ENCODE results near the gene DEDD2.

DEDD2 gene

DNA sequence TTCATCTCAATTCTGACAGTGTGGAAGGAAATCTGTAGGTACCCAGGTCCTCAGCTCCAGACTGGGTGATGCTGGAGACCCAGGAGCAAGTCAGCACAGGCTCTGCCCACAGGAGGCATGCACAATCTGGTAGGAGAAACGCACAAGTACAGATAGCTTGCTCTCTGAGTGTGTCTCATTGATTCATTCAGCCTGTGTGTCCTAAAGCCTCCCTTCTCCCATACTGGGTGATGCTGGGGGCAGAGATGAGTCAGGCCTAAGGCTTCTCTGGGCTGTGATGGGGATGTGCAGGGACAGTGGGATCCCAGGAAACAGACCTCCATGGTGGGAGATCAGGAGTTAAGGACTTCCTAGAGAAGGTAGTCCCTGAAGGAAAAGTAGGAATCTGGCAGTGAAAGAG is 9.4 kb upstream of the DEDD2 start:
- no peak for DNase-seq

DNA sequence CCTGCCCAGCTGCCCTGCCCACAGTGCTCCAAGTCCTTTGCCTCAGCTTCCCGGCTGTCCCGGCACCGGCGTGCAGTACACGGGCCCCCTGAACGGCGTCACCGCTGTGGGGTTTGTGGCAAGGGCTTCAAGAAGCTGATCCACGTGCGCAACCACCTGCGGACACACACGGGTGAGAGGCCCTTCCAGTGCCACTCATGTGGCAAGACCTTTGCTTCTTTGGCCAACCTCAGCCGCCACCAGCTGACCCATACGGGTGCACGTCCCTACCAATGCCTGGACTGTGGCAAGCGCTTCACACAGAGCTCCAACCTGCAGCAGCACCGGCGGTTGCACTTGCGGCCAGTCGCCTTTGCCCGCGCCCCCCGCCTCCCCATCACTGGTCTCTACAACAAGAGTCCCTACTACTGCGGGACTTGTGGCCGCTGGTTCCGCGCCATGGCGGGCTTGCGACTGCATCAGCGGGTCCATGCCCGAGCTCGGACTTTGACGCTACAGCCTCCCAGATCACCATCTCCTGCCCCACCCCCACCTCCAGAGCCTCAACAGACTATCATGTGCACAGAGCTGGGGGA is 8.3 kb upstream of the DEDD2 start:
- no peak for DNase-seq

DNA sequence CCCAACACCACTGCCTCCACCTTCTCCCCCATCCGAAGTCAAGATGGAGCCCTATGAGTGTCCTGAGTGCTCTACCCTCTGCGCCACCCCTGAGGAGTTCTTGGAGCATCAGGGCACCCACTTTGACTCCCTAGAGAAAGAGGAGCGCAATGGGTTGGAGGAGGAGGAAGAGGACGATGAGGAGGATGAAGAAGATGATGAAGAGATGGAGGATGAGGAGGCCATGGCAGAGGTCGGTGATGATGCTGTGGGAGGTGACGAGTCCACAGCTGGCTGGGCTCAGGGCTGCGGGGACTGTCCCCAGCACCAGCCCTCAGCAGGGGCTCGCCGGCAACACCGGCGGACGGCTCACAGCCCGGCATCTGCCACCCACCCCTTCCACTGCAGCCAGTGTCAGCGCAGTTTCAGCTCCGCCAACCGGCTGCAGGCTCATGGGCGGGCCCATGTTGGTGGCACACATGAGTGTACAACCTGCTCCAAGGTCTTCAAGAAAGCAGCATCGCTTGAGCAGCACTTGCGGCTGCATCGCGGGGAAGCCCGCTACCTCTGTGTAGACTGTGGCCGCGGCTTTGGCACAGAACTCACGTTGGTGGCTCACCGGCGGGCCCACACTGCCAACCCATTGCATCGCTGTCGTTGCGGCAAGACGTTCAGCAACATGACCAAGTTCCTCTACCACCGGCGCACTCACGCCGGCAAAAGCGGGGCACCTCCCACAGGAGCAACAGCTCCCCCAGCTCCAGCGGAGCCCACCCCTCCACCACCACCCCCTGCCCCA is 7.7 kb upstream of the DEDD2 start:
- DNase-seq, result no peak

DNA sequence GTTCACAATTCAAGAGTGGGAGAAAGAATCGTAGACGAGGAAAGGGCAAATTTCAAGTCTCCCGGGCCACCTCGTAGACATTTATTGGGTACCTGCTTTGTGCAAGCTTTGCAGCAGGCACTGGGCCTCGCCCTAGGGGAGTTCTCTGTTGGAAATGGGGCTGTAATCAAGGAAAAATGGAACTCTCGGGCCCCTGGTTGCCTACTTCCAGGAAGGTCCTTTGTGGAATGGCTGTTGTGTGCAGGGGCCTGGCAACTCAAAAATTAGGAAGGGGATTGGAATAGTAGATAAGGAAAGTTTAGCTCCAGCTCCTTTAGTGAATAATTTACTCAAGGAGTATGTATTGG is 3.2 kb upstream of the DEDD2 start:
- no peak for DNase-seq

DNA sequence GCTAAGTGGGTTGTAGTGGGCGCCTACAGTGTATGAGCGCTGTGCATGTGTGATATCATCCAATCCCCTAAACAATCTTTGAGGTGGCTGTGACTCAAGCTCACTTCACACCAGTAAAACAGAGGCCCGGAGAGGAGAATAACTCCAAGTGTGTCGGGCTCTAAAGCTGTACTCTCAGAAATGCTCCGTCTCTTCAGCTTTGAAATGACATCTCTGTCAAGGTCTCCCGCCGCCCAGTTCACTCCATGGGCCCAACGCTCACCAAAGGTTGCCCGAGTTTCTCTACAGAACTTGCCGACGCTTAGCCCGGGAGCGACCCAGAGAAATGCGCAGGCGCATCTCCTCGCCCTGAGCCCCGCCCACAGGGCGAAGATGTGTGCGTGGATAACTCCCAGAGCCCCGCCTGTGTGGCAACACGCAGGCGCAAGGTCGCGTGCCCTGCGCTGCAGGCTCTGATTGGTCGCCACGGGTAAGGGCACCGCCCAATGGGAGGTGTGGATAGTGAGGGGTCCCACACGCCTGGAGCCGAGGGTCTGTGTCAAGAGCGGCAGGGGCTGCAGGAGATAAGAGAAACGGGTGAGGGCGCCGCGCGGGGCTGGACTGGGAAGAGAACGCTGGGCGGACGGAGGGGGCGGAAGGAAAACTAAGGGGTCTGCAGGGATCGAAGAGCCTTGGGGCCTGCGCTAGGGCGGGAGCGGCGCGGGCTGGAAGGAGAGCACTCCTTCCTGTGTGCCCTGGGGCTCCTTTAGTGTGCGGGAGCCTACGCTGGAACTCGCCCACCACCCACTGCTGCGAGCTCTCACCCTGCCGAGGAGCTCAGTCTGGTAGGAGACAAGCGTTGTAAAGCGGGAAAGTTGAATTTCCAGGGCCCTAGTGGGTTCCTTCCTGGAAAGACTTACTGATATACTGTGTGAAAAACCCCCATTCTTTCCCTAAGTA is 2.6 kb upstream of the DEDD2 start, which contains the start of gene ZNF526:
TSS of gene ZNF526 (plus strand) at position 501 of the 939 bp plus-strand sequence. CDS start 4,092 bp downstream, outside the sequence.
- peak; percentile 99 for DNase-seq

DNA sequence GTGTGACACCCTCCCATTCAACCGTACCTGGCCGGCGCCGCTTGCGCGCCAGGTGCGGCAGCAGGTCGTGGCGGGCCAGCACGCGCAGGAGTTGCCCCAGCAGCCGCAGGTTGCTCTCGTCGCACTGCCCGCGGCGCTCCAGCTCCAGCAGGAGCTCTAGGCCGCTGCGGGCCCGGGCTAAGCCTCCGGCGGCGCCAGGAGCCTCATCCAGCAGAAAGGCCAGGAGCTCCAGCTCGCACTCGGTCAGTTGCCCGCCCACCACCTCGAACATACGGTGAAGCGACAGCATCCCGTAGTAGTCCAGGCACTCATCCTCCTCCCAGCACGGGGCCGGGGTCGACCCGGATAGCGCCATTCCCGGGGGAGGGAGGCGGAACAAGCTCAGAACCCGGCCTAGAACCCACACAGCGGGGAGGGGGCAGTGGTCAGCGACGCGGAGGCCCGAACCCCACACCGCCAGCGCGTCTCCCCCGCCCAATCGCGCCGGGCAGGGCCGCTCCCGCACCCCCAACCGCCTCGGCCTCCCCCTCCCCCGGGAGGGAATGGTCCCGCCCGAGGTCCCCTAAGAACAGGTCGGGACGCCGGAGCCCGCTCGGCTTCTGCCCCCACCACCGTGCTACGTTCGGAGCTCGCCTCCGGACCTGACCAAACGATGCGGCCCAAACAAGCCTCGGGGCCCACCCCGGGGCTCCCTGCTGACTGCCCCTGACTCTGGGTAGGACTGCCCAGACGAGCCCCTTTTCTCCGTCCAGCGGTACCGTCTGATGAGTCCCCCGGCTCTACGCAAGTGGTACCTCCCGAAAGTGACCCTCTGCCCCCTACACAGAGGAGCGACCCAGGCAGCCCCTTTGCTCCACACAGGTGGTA is 591 bp downstream of the DEDD2 start:
- peak; percentile 40 for DNase-seq

DNA sequence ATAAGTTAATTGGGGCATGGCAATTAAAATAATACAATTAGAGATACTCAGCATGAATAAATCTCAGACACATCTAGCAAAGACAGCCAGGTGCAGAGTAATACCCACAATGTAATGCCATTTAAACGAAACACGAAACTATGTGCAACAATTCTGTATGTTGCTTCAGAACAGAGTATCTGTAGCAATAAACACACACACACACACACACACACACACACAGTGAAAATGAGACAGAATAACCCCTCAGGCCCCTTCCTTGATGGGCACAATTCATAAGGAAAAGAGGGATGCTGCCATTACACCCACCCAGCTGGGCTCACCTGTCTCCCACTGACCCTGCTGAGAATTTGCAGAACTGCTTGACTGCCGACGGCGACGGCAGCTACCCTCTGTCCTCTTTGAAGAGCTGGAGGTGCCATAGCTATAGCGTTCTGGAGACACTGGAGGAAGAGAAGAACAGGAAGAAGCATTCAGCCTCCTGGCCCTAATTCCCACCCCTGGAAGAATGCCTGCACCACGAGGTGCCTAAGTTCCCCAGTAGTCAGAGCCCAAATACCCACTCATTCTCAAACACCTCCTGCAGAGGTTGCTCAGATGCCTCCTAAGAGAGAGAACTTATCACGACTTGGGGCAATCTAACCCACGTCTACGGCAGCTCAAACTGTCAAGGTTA is 2.5 kb downstream of the DEDD2 start:
- DNase-seq, result no peak

DNA sequence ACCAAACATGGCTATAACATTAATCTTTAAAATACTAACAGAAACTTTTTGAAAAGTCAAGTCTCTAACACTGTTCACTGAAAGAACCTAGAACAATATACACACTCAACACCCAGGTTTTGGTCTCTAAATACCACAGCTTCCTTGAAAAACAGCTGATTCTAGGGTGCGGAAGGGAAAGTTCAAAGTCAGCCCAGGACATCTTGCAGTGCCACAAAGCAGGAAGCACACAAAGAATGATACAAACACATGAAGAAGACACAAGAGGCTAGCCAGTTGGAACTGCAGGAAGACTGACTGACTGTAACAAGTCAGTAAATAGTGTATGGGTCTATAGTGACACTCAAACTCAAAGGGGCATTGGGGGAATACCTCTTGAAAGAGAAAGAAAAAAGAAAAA is 4.6 kb downstream of the DEDD2 start:
- peak; percentile 23 for DNase-seq

DNA sequence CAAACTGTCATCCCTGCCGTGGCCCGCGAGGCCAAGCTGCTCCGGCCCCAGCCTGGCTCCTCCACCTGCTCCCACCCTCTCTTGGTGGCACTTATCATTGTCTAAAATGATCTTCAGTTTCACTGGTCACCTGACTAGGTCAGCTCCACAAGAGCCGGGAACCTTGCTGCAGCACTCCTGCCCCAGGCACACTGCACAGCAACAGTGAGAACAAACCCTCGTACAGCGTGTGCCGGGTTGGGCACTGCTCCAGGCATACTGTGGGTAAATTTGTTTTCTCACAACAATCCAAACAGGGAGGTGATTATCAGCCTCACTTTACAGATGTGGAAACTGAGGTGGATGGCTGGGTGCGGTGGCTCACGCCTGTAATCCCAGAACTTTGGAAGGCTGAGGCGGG is 8.9 kb downstream of the DEDD2 start:
- no peak for DNase-seq

DNA sequence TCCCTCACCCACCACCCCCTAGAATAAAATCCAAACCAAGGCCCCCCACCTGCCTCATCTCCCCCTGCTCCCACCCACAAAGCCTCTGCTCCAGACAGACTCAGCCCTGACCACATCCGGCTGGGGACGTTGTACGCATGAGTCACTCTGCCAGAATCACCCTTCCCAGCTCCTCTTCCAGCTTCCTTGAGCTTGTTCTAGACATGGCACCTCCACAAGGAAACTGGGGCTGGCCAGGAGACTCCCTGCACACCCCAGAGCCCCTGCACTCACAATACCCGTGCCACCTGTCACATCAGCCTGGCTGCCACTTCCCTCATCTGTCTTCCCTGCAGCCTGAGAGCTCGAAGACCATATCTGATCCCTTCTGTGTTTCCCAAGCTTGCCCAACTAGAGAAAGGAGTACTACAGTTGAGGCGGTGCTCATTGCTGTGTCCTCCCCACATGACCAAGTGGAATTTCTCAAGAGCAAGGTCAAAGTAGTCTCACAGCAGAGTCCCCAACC is 9.7 kb downstream of the DEDD2 start:
- DNase-seq, result no peak

DNA sequence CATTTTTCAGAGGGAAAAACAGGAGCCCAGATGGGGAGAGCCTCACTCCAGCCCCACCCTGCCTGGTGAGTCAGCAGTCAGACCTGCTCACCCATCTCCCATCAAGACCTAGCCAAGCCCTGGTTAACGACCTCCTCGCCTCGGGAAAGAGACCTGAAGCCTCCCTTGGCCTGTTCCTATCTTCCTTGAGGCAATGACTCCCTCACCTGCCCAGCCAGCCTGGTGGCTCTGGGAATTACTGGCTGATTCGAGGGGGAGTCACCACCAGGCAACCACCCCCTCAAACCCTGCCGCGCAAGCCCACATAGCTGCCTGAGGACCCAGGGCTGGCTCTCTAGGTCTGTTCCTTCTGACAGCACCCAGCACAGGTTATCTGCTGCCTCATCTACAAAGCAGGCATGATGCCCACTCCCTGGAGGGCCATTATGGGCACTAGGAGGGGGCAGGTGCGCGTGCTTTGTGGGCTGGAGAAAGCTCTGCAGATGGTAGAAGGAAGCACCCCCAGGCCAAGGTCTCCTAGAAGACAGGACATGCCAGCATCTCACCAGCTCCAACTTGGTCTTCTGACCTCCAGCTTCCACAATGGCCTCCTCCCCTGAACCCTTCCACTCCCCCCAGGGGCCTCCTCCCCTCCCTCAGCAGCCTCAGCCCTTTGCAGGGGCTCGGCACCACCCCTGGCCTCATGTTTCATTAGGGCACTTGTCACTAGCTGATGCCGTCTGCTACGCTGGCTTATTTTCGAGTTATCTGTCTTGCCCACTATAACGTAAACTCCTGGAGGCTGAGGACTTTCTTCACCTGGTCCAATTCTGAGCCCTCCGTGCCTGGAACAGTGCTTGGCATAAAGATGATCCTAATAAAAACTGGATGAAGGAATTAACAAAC is 10.4 kb downstream of the DEDD2 start:
- no peak for DNase-seq

DNA sequence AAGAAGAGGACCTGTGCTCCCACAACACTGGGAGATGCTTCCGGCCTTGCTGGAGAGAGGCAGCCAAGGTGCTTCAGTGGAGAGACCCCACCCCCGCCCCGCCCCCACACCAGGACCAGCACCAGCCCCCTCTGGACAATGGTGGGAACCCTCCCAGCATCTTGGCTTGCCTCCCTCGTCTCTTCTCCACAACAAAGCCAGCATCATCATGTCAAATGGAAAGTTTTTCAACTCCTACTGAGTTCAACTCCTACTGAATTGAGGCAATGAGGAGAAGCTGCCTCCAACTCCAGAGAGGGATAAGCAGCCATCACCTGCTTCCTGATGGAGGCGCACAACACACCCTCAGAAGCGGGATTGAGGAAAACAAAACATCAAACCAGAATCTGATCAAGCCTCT is 12.8 kb downstream of the DEDD2 start:
- DNase-seq, result no peak

DNA sequence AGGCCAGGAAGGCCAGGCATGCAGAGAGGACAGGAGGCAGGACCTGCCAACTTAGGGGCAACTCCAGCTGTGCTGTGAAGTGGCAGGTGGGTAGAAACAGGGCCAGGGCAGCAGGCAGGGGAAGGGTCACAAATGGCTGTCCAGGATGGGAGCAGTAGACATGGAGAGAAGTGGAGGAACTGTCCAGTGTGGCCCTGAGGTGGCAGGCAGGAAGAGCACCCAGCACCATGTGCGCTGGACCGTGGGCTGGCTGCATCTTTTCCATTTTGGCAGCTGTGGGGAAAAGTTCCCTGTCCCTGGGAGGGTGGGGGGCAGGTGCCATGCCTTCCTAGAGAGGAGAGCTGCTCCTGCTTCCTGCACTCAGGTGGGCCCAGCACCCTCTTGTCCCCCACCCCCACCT is 13.8 kb downstream of the DEDD2 start:
- DNase-seq, result no peak

DNA sequence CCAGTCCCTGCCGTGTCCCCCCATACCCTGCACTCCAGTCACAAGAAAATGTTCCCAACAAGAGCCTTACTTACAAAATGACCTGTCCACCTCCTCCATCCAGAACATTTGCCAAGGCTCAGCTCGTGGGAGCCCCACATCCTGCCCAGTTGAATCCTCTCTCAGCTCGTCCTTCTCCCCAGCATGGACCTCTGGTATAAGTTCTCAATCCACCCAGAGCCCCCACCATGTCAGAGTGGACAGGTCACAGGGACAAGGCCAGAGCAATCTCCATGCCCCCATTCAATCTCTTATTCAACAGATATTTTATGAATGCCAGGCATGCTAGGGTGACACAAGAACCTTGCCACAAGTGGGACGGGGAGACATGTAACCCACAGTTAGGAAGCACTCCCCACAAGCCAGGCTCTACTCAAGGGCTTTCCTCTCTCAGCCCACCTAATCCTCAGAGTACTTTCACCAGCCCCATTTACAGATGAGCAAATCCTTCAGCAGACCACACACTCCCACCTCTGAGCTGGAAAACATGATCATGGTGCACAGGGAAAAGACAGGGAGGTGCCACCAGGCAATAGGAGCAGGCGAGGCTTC is 15.1 kb downstream of the DEDD2 start:
- DNase-seq, result no peak

DNA sequence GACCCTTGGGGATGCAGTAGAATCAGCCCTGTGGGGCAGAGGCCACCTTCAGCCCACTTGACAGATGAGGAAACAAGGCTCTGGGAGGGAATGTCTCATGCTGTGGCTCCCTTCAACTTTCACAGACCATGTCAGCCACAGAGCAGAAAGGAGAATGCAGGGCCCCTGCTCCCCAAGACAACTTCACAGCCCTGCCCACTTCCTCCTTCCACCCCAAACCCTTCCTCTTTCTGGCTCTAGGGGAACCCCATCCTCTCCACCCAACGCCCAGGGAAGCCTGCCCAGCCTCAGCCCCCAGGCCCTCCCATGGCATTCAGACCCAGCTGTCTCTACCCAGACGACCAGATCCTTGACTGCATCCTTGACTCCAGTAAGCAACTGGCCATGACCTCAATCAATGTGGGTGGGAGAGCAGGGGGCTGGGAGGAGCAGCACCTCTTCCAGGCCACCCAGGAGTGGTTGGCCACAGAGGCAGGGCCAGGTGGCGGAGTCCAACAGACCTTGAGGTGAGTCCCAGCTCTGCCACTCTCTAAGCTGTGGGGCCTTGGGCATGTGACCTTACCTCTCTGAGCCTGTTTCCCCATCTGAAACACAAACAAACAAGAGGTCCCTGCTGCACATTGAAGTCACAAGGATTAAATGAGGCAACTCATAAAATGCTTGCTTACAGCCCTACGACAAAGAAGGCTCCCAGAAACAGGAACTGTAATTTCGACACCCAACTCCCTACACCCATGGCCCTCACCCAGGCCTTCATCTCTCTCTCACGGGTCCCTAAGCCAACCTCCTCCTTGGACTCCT is 15.8 kb downstream of the DEDD2 start:
- peak; percentile 75 for DNase-seq

DNA sequence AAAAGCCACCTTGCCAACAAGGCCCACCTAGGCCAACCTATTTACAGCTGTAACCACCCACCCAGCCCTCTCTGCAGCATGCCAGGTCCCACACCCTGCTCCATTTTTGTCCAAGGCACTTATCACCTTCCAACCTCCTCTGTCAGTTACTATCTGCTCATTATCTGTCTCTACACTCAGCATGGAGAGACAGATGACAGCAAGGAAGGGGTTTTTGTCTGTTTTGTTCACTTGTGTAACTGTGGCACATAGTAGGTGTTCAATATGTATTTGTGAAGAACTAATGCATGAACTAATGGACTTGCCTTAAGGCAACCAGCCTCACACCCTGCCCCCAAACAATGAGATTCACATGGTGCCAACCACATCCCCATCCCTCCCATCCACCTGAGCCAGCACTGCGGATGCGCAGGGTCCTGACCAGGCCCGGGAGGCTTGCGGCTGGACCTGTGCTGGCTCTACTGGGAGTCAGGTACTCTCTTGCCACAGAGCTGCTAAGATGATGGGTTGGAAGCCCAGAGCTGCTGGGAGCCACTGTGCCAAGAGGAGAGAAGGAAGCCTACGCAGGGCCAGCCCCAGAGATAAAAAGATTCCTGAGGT is 17.3 kb downstream of the DEDD2 start:
- DNase-seq, result no peak

DNA sequence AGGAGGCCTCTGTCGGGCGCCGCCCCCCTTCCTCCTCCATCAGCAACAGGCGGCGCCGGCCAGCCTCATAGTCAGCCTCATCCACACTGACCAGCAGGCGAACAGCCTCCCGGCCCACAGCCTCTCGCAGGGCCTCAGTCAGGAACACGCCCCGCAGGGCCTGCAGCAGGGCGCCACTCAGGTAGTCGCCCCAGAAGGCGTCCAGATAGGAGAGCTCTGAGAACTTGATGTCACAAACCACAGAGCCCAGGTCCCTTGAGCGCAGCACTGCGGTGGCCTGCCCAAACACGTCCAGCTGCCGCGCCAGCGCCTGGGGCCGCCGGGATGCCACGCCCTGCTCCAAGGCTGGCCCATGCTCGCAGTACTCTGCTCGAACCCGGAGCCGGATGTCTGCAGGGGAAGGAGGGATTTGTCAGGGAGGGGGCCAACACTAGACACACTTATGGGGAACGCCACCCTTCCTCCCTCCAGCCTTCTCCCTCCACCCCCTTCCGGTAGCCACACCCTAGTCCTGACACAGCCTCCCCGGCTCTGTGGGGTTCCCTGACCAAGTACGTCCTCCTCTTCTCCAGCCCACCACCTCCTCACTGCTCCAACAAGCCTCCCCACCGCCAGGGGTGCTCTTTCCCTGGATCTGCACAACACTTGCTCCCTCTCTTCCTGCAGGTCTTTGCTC is 17.9 kb downstream of the DEDD2 start:
- peak; percentile 88 for DNase-seq

DNA sequence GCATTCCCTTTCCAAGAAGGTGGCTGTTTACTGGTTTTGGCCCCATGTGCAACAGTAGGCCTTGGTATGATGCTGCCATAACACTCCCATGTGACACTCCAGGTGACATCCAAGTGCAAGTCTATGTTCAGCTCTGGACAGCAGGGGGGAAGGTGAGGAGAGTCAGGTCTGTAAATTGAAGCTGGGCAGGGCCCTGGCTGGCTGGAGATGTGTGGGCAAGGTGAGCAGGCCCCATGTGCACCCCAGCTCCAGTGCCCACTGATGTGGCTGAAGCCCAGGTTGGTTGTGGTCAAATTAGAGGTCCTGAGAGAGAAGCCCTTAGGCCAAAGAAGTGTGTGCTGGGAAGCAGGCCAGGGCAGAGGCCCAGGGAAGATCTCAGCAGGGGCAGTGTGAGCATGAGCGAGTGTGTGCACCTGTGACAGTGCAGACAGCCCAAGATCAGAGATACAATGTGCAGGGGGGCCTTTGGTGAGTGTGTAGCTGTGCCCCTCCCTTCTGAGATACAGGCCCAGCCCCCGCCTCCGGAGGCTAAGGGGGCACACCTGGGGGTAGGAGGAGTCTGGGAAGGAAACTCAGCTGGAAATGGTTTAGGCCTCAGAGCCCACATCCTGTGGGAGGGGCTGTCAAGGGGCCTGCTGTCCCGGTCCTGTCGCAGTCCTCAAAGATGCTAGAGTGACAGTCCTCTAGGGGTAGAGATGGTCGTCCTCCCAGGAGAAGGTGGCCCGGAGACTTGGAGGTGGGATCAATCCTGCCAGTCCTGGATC is 18.6 kb downstream of the DEDD2 start:
- peak; percentile 81 for DNase-seq
